SK-N-SH (cell line): ENCODE data around the gene EIF2S2. TPM values are rescaled to one million over a fixed set of nuclear protein-coding genes. Genes with fewer than 3 reads are reported as not detected.

ENCODE experiments used
- CTCF ChIA-PET: fragments of 300-600, 350-600 bp; formaldehyde crosslinking; extraction: SDS; loops from one replicate; lab custom pipeline; 2021; lab: Yijun Ruan, JAX
- POLR2A ChIA-PET: fragments of 350-600 bp; sonication (Branson Sonifier 250); formaldehyde crosslinking; extraction: SDS; loops from one replicate; lab custom pipeline; 2020; ENCODE audit warnings: antibody characterized with exemption, inconsistent platforms; lab: Yijun Ruan, JAX
- DNase-seq: peaks from one replicate; pipeline ENCODE4 v3.0.0; 2012
- H2AFZ ChIP-seq: fragments of 200-600 bp; sonication (generic); 2 replicates; pipeline ENCODE4 v1.8.1; 2016; ENCODE audit warnings: antibody characterized with exemption, mild to moderate bottlenecking, low read depth
- H3F3A ChIP-seq: fragments of 200-600 bp; sonication (generic); replicated peaks from 2 replicates; pipeline ENCODE3; 2016; ENCODE audit warnings: antibody characterized with exemption, mild to moderate bottlenecking; ENCODE audit not compliant: insufficient read depth
- H3K27ac ChIP-seq, 2 experiments: fragments of 200-500 bp in 1 of 2; fragments of 200-600 bp in 1 of 2; sonication (Bioruptor generic) in 1 of 2; sonication (generic), shearing (Covaris generic) in 1 of 2; 2 replicates each; pipeline versions ENCODE4 v1.5.1 to v1.6.1; 2014 to 2016; ENCODE audit warnings: low read depth in 2 of 2, inconsistent platforms in 1 of 2, low read length in 1 of 2, mild to moderate bottlenecking in 1 of 2, mixed read lengths in 1 of 2
- H3K27me3 ChIP-seq: fragments of 200-600 bp; sonication (generic), shearing (Covaris generic); 2 replicates; pipeline ENCODE4 v1.6.1; 2016; ENCODE audit warnings: mixed run types; ENCODE audit not compliant: insufficient read depth
- H3K36me3 ChIP-seq, 2 experiments: fragments of 200-500 bp in 1 of 2; fragments of 200-600 bp in 1 of 2; sonication (Bioruptor generic) in 1 of 2; sonication (generic) in 1 of 2; replicated peaks in 1 of 2; 2 replicates each; pipeline versions ENCODE3 to v1.5.1; 2014 to 2016; ENCODE audit warnings: low read length in 1 of 2, mild to moderate bottlenecking in 1 of 2; ENCODE audit not compliant: insufficient read depth in 2 of 2, control insufficient read depth in 1 of 2
- H3K4me1 ChIP-seq, 2 experiments: fragments of 200-500 bp in 1 of 2; fragments of 200-600 bp in 1 of 2; sonication (Bioruptor generic) in 1 of 2; sonication (generic), shearing (Covaris generic) in 1 of 2; 2 replicates each; pipeline versions ENCODE4 v1.5.1 to v1.6.1; 2014 to 2016; ENCODE audit warnings: low read depth in 1 of 2, low read length in 1 of 2, mixed run types in 1 of 2; ENCODE audit not compliant: insufficient read depth in 2 of 2, control insufficient read depth in 1 of 2
- H3K4me2 ChIP-seq: fragments of 200-600 bp; sonication (generic), shearing (Covaris generic); 2 replicates; pipeline ENCODE4 v1.6.1; 2017; ENCODE audit warnings: mixed run types
- H3K4me3 ChIP-seq, 2 experiments: fragments of 200-500 bp in 1 of 2; fragments of 200-600 bp in 1 of 2; sonication (Bioruptor generic) in 1 of 2; sonication (generic), shearing (Covaris generic) in 1 of 2; 2 replicates each; pipeline versions ENCODE4 v1.5.1 to v1.8.1; 2014 to 2016; ENCODE audit warnings: low read depth in 2 of 2, inconsistent platforms in 1 of 2, low read length in 1 of 2, mild to moderate bottlenecking in 1 of 2, mixed read lengths in 1 of 2, moderate library complexity in 1 of 2
- H3K79me2 ChIP-seq: fragments of 200-600 bp; sonication (generic); 2 replicates; pipeline ENCODE4 v1.8.1; 2017; ENCODE audit warnings: mild to moderate bottlenecking; ENCODE audit not compliant: insufficient read depth
- H3K9ac ChIP-seq: fragments of 200-600 bp; sonication (generic); 2 replicates; pipeline ENCODE4 v1.6.1; 2017; ENCODE audit warnings: mixed run types
- H3K9me2 ChIP-seq: fragments of 200-600 bp; sonication (generic); 2 replicates; pipeline ENCODE4 v1.6.1; 2017; ENCODE audit warnings: mixed run types
- H3K9me3 ChIP-seq: fragments of 200-600 bp; sonication (generic); 2 replicates; pipeline ENCODE4 v1.6.1; 2017; ENCODE audit warnings: mixed run types, mild to moderate bottlenecking, moderate library complexity
- H4K20me1 ChIP-seq: fragments of 200-600 bp; sonication (generic); 2 replicates; pipeline ENCODE4 v1.6.1; 2017; ENCODE audit warnings: mild to moderate bottlenecking, mixed run types; ENCODE audit not compliant: insufficient read depth
- CTCF ChIP-seq: fragments of 200-600 bp; sonication (generic); IDR thresholded peaks from 2 replicates; pipeline ENCODE4 v1.6.1; 2017; ENCODE audit warnings: antibody characterized with exemption, mild to moderate bottlenecking, moderate library complexity
- EP300 ChIP-seq, 2 experiments: IDR thresholded peaks; 2 replicates each; pipeline versions ENCODE4 v1.4.0 to v1.6.1; 2012; ENCODE audit warnings: borderline replicate concordance in 1 of 2, low read depth in 1 of 2, low read length in 1 of 2
- EZH2phosphoT487 ChIP-seq: fragments of 200-600 bp; sonication (generic); IDR thresholded peaks from 2 replicates; pipeline ENCODE4 v1.6.1; 2017; ENCODE audit warnings: low read depth, mixed run types, mild to moderate bottlenecking, antibody characterized with exemption, moderate library complexity, borderline replicate concordance
- FOSL2 ChIP-seq: IDR thresholded peaks from 2 replicates; pipeline ENCODE4 v1.4.0; 2012; ENCODE audit warnings: low read depth, mild to moderate bottlenecking, moderate library complexity, borderline replicate concordance
- FOXM1 ChIP-seq: IDR thresholded peaks from 2 replicates; pipeline ENCODE4 v1.4.0; 2012; ENCODE audit warnings: low read depth, mild to moderate bottlenecking
- GABPA ChIP-seq: IDR thresholded peaks from 2 replicates; pipeline ENCODE4 v1.4.0; 2012; ENCODE audit warnings: low read depth, mild to moderate bottlenecking
- GATA2 ChIP-seq: sonication (generic); formaldehyde crosslinking; IDR thresholded peaks from 2 replicates; pipeline ENCODE4 v1.5.0; 2020; ENCODE audit warnings: mild to moderate bottlenecking, missing genetic modification reagents
- MAX ChIP-seq: IDR thresholded peaks from 2 replicates; pipeline ENCODE4 v1.4.0; 2012; ENCODE audit warnings: low read depth
- MEF2A ChIP-seq: IDR thresholded peaks from 2 replicates; pipeline ENCODE4 v1.4.0; 2012; ENCODE audit warnings: low read depth, borderline replicate concordance
- MXI1 ChIP-seq: IDR thresholded peaks from 2 replicates; pipeline ENCODE4 v1.6.1; 2012; ENCODE audit warnings: mild to moderate bottlenecking, low read depth, low read length, improper control_type of control experiment
- NFIC ChIP-seq: IDR thresholded peaks from 2 replicates; pipeline ENCODE4 v1.4.0; 2012; ENCODE audit warnings: borderline replicate concordance
- NRF1 ChIP-seq: IDR thresholded peaks from 2 replicates; pipeline ENCODE4 v1.6.1; 2012; ENCODE audit warnings: low read depth, mild to moderate bottlenecking, low read length
- RAD21 ChIP-seq: IDR thresholded peaks from 2 replicates; pipeline ENCODE4 v1.6.1; 2012; ENCODE audit warnings: mild to moderate bottlenecking, low read length
- RFX5 ChIP-seq: IDR thresholded peaks from 2 replicates; pipeline ENCODE4 v1.6.1; 2012; ENCODE audit warnings: mild to moderate bottlenecking, improper control_type of control experiment, low read length
- RXRA ChIP-seq: IDR thresholded peaks from 2 replicates; pipeline ENCODE4 v1.4.0; 2012; ENCODE audit warnings: low read depth, mild to moderate bottlenecking, borderline replicate concordance
- TAF1 ChIP-seq: IDR thresholded peaks from 2 replicates; pipeline ENCODE4 v1.6.1; 2012; ENCODE audit warnings: low read depth, mild to moderate bottlenecking, low read length, moderate library complexity, borderline replicate concordance
- USF2 ChIP-seq: fragments of 150-350 bp; IDR thresholded peaks from 2 replicates; pipeline ENCODE4 v1.6.1; 2017; ENCODE audit warnings: antibody characterized with exemption, low read length, low read depth, borderline replicate concordance
- WGBS: methylation state at CpG from one replicate; pipeline ENCODE4 v1.1.6; 2017; ENCODE audit warnings: low lambda C conversion rate; 5-methylcytosine and 5-hydroxymethylcytosine counted together
- polyA plus RNA-seq, 3 experiments: library from polyadenylated mRNA; depleted of rRNA; stranded (reverse); fragments of >200 nt; gene quantifications; 2 replicates each; pipeline ENCODE4 v1.2.3, GENCODE V29; 2012
- TF ChIP-seq, protein P1 (sequence below): IDR thresholded peaks from 2 replicates; pipeline ENCODE4 v1.4.0; 2012; ENCODE audit warnings: low read depth, borderline replicate concordance
- TF ChIP-seq, protein P2 (sequence below): fragments of 150-350 bp; IDR thresholded peaks from 2 replicates; pipeline ENCODE4 v1.6.1; 2016; ENCODE audit warnings: mild to moderate bottlenecking, low read depth, low read length
- TF ChIP-seq, protein P3 (sequence below): IDR thresholded peaks from 2 replicates; pipeline ENCODE4; 2012

EIF2S2 gene
- polyA plus RNA-seq, 1 of the 3 experiments (the other 2 are of a cell fraction) = 50.7 TPM

DNA sequence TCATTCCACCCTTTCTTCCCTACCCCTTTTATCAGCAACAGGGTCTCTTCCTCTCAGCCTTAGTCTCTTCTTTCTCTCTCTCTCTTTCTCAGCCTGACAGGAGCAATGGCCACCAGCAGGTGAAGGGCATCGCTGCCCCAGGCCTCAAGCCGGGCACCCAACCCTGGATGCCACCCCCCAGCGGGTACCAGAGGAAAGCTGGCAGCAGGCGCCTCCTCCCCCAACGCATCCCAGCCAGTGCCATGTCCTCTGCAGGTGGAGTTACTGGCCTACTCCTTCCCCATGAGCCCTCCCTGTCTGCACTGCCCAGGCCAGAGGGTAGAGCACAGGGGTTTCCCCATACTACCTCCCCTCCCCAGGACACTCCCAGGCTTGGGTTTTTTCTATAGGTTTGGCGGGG, 32.2 kb downstream of the EIF2S2 start (continued):
- TF ChIP-seq CTCF (no peak), USF2 (no peak), NRF1 (no peak), NFIC (no peak), FOSL2 (no peak), RAD21 (no peak), FOXM1 (no peak), EZH2phosphoT487 (no peak)
- TF ChIP-seq, all 33 proteins: peak for 0

GRCh38 chr20:34078540-34078939, 33.5 kb downstream of the EIF2S2 start:
- WGBS = 91% methylated on average over 5 of the region's 5 CpGs
- Histone ChIP-seq H4K20me1 (peaks cover 30% of the 10 kb centered on the region), H3K4me2 (no peak overlapping the region), H2AFZ (no peak overlapping the region), H3K27ac (no peak overlapping the region)
- POLR2A ChIA-PET = no interaction called here
- TF ChIP-seq GABPA (no peak), RXRA (no peak), GATA2 (CRISPR knock-in tag) (no peak), MAX (no peak), USF2 (no peak), MEF2A (no peak), EP300 (IDR thresholded peaks at IDR 0.05; ENCODE audit: borderline replicate concordance in 1 of 2, low read depth in 1 of 2, low read length in 1 of 2) (no peak), TAF1 (no peak), RFX5 (no peak), MXI1 (no peak)
- TF ChIP-seq, protein P1, sequence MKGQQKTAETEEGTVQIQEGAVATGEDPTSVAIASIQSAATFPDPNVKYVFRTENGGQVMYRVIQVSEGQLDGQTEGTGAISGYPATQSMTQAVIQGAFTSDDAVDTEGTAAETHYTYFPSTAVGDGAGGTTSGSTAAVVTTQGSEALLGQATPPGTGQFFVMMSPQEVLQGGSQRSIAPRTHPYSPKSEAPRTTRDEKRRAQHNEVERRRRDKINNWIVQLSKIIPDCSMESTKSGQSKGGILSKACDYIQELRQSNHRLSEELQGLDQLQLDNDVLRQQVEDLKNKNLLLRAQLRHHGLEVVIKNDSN = no peak
- TF ChIP-seq, protein P2, sequence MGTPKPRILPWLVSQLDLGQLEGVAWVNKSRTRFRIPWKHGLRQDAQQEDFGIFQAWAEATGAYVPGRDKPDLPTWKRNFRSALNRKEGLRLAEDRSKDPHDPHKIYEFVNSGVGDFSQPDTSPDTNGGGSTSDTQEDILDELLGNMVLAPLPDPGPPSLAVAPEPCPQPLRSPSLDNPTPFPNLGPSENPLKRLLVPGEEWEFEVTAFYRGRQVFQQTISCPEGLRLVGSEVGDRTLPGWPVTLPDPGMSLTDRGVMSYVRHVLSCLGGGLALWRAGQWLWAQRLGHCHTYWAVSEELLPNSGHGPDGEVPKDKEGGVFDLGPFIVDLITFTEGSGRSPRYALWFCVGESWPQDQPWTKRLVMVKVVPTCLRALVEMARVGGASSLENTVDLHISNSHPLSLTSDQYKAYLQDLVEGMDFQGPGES = no peak
- TF ChIP-seq, protein P3, sequence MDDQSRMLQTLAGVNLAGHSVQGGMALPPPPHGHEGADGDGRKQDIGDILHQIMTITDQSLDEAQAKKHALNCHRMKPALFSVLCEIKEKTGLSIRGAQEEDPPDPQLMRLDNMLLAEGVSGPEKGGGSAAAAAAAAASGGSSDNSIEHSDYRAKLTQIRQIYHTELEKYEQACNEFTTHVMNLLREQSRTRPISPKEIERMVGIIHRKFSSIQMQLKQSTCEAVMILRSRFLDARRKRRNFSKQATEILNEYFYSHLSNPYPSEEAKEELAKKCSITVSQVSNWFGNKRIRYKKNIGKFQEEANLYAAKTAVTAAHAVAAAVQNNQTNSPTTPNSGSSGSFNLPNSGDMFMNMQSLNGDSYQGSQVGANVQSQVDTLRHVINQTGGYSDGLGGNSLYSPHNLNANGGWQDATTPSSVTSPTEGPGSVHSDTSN = no peak
- TF ChIP-seq, all 33 proteins: peak for 0
- Histone ChIP-seq H3K9me2 (no peaks in the 10 kb centered on the region), H3F3A (no peaks in the 10 kb centered on the region), H3K4me3 (no peak overlapping the region), H3K9ac (no peak overlapping the region), H3K4me1 (peaks cover 8 to 21% of the 10 kb centered on the region in 2 experiments; a peak in 1 of 4 replicates), H3K36me3 (peaks cover 19 to 59% of the 10 kb centered on the region in 2 experiments), H3K9me3 (no peaks in the 10 kb centered on the region), H3K79me2 (no peaks in the 10 kb centered on the region), H3K27me3 (no peaks in the 10 kb centered on the region)
- no peak for DNase-seq
- CTCF ChIA-PET = interaction anchor here (0.6 to 6.4 kb wide), 5 partner anchors 10 to 286 kb away, joined by 3 to 36 read pairs (median 4); no protein-coding TSS in a partner anchor
